Left ventricle myocardium inferior (tissue), 1 donor: ENCODE measurements around the gene ATP6V0B. TPM values are rescaled to one million over a fixed set of nuclear protein-coding genes. Genes with fewer than 3 reads are reported as not detected.
A peak's percentile ranks its signal among the peaks of the same experiment; 100 is the strongest.

Experiments used
- DNase-seq: peaks from one replicate; pipeline ENCODE4 v3.0.0-alpha.2; 2020
- H3K27ac ChIP-seq: fragments of 200-600 bp; replicated peaks from 2 replicates; pipeline ENCODE4 v1.8.0; 2021
- H3K27me3 ChIP-seq: fragments of 200-600 bp; 2 replicates; pipeline ENCODE4 v1.8.0; 2021; ENCODE audit warnings: low read depth
- H3K36me3 ChIP-seq: fragments of 200-600 bp; 2 replicates; pipeline ENCODE4 v1.8.0; 2021
- H3K4me1 ChIP-seq: fragments of 200-600 bp; 2 replicates; pipeline ENCODE4 v1.8.0; 2021
- H3K4me3 ChIP-seq: fragments of 200-600 bp; 2 replicates; pipeline ENCODE4 v1.8.0; 2021; ENCODE audit warnings: mild to moderate bottlenecking, moderate library complexity
- H3K9me3 ChIP-seq: fragments of 200-600 bp; replicated peaks from 2 replicates; pipeline ENCODE4 v1.8.0; 2021
- intact Hi-C: fragments of 100-400 bp; cut with micrococcal nuclease; formaldehyde crosslinking; loops from one replicate; pipeline ENCODE4 v1.11.0; 2022
- total RNA-seq: library from RNA; stranded (reverse); fragmentation: NEBNext Ultra II Directional; extraction: Animal tissue kit (Norgen Biotek cat#: 25700); gene quantifications from one replicate; pipeline ENCODE4 v1.2.1, GENCODE V29; 2021
- TF ChIP-seq, protein P1 (sequence below): fragments of 200-600 bp; IDR thresholded peaks from 2 replicates; pipeline ENCODE4 v1.8.0; 2021; ENCODE audit warnings: antibody characterized with exemption, mild to moderate bottlenecking, borderline replicate concordance
- donor health status: DM: no; HTN: yes; CAD: no; lungs with severe emphysema.

Gene ATP6V0B
- total RNA-seq, 1 donor from 2014 or later, result 80.6 TPM

DNA sequence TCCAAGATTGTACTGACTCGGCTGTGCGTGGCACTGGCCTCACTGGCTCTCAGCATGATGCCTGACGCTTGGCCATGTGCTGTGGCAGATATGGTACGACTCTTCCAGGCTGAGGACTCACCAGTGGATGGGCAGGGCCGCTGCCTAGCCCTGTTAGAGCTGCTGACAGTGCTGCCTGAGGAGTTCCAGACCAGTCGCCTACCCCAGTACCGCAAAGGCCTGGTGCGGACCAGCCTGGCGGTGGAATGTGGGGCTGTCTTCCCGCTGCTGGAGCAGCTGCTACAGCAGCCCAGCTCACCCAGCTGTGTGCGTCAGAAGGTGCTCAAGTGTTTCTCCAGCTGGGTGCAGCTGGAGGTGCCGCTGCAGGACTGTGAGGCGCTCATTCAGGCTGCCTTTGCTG lies 25.1 kb upstream of the ATP6V0B start:
- peaks cover 9% of the 10 kb centered on the region for H3K36me3 ChIP-seq
- H3K9me3 ChIP-seq, result no peaks in the 10 kb centered on the region
- no peaks in the 10 kb centered on the region for H3K27me3 ChIP-seq
- TF ChIP-seq, protein P1, sequence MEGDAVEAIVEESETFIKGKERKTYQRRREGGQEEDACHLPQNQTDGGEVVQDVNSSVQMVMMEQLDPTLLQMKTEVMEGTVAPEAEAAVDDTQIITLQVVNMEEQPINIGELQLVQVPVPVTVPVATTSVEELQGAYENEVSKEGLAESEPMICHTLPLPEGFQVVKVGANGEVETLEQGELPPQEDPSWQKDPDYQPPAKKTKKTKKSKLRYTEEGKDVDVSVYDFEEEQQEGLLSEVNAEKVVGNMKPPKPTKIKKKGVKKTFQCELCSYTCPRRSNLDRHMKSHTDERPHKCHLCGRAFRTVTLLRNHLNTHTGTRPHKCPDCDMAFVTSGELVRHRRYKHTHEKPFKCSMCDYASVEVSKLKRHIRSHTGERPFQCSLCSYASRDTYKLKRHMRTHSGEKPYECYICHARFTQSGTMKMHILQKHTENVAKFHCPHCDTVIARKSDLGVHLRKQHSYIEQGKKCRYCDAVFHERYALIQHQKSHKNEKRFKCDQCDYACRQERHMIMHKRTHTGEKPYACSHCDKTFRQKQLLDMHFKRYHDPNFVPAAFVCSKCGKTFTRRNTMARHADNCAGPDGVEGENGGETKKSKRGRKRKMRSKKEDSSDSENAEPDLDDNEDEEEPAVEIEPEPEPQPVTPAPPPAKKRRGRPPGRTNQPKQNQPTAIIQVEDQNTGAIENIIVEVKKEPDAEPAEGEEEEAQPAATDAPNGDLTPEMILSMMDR, result no peak
- H3K4me1 ChIP-seq, result peaks cover 93% of the 10 kb centered on the region
- H3K27ac ChIP-seq, result peak overlapping the region; percentile 50
- DNase-seq, result peak; percentile 32
- no peak overlapping the region for H3K4me3 ChIP-seq
- intact Hi-C loops, result no loop called here

- TF ChIP-seq, protein P1, result no peak
- H3K27me3 ChIP-seq, result no peaks in the 10 kb centered on the region
- intact Hi-C loops, result no loop called here
- peaks cover 83% of the 10 kb centered on the region for H3K4me1 ChIP-seq
- H3K36me3 ChIP-seq, result peaks cover 13% of the 10 kb centered on the region
- no peak for DNase-seq
- no peak overlapping the region for H3K4me3 ChIP-seq
- H3K9me3 ChIP-seq, result no peaks in the 10 kb centered on the region
- no peak overlapping the region for H3K27ac ChIP-seq
Observed at GRCh38 chr1:43951021-43951985, 23.5 kb upstream of the ATP6V0B start.

- Histone ChIP-seq H3K9me3 (no peaks in the 10 kb centered on the region), H3K4me1 (peaks cover 70% of the 10 kb centered on the region), H3K27ac (peak overlapping the region; percentile 12), H3K27me3 (no peaks in the 10 kb centered on the region), H3K36me3 (peaks cover 29% of the 10 kb centered on the region), H3K4me3 (no peak overlapping the region)
- DNase-seq, result no peak
- TF ChIP-seq, protein P1, result no peak
- intact Hi-C loops, result no loop called here
Observed at GRCh38 chr1:43952731-43953346, 21.9 kb upstream of the ATP6V0B start.

DNA sequence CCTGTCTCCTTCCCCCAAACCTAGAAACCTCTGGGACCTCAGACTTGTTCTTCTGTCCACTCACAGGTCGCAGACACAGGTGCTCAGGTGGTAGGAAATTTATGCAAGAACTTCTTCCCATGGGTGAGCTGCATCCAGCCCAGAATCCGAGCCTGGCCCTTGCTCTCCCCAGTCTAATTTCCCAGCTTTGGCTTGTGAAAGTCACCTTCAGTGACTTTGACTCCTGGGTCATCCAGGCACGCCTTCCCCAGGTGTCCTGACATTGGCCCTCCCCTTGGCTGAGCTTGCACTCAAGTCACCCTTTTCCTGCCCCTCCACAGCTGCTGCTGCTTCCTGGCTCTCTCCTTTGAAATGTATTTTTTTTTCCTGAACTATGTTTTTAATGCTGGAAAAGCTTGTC lies 21.4 kb upstream of the ATP6V0B start:
- peaks cover 34% of the 10 kb centered on the region for H3K36me3 ChIP-seq
- TF ChIP-seq, protein P1, result no peak

DNA sequence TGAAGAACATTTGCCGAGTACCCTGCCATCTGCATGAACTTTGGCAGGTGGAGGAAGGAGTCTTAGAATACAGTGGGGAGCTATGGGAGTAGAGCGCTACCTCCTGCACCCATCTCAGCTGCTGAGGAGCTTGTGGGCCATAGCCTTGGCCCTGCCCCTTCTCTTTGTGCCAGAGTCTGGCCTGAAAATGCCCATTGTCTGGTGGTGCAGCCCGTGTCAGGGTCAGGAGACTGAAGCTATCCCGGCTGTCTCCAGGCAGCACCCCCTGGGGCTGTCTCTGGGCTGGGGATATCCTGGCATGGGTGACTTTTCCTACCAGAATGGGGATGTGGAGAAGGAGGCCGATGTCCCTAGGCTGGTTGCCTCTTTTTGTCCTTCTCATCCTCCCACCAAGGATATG lies 20.7 kb upstream of the ATP6V0B start:
- Histone ChIP-seq H3K36me3 (peaks cover 41% of the 10 kb centered on the region), H3K4me1 (peaks cover 58% of the 10 kb centered on the region), H3K9me3 (no peaks in the 10 kb centered on the region), H3K27ac (no peak overlapping the region), H3K27me3 (no peaks in the 10 kb centered on the region), H3K4me3 (no peak overlapping the region)
- TF ChIP-seq, protein P1, result no peak
- intact Hi-C loops, result no loop called here
- no peak for DNase-seq

More for the DNA sequence above, 21.4 kb upstream of the ATP6V0B start:
- no peak for DNase-seq
- Histone ChIP-seq H3K4me1 (peaks cover 65% of the 10 kb centered on the region), H3K27me3 (no peaks in the 10 kb centered on the region), H3K9me3 (no peaks in the 10 kb centered on the region), H3K4me3 (no peak overlapping the region), H3K27ac (peak overlapping the region; percentile 12)
- intact Hi-C loops, result no loop called here
